GM21390 (cell line): Measurements from ENCODE around the gene ZNF22.

Source experiments
- ATAC-seq: cut with Tn5 transposase; IDR thresholded peaks from one replicate; pipeline ENCODE4 v1.9.1; 2021; ENCODE audit not compliant: unreplicated experiment

Gene ZNF22

DNA sequence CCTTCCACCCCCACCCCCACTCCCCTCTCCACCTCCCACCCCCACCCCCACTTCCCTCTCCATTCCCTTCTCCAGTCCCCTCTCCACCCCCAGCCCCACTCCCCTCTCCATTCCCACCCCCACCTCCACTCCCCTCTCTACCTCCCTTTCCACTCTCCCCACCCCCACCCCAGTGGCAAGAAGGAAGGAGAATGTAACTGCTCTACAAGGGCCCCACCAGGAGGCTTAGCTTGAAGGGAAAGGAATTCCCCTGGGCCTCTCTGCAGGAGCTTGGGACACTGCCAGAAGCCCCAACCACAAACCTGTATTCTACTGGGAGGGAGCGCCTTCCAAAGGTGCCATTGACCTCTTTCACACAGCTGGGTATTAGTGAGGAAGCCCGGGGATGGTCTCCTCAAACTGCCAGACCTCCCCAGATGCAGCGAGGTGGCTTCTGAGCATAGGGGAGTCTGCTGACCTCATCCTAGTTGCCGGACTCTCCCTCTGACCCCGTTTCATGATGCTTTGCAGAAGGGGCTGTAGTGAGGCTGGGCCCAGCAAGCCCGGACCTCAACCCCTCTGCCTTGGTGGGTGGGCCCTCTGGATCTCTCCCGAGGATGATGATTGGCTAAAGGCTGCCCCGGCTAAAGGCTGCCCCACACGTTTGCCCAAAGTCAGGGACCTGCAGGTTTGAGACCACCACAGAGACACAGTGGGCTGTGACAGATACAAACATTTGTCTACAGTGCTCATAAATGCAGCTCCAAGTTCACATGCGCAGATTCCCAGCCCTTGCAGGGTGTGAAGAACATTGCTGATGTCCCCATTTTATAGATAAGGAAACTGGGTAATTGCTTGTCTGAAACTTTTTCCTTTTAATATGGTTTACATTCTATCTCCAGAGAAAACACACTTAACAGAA is 25.0 kb upstream of the ZNF22 start:
- ATAC-seq, result no peak

DNA sequence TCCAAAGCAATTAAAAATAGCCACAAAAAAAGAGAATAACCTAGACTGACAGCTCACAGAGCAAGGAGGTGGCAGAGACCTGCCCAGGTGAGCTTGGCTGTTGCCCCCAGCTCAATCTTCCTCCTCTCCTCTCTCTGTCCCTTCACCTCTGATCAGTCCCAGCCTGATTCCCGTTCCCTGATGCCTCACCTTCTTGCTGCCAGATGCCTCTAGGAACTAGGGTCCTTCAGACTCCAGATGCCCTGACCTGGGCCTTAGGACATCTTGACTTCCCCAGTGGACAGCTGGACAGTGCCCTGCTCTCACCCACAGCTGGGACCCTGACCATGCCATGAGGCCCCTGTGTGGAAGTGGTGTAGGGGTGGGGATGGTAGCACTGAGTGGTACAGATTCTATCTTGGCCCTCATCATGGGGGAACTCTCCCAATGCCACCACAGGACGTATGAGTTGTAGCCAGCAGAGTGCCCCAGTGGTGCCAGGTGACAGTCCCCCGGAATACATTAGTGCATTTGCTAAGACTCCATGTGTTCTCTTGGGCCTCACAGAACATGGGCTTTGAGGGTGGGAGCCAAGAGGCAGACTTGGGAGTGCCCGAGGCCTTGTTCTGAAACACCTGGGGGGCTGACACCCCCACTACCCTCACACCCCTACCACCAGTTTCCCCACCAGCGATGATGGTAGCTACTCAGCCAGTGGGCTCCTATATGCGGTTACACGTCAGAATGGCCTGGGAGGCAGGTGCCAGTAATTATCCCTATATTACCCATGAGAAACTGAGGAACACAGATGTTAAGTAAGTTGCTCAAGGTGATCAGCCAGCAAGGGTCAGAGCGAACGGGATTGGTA is 24.1 kb upstream of the ZNF22 start:
- no peak for ATAC-seq

DNA sequence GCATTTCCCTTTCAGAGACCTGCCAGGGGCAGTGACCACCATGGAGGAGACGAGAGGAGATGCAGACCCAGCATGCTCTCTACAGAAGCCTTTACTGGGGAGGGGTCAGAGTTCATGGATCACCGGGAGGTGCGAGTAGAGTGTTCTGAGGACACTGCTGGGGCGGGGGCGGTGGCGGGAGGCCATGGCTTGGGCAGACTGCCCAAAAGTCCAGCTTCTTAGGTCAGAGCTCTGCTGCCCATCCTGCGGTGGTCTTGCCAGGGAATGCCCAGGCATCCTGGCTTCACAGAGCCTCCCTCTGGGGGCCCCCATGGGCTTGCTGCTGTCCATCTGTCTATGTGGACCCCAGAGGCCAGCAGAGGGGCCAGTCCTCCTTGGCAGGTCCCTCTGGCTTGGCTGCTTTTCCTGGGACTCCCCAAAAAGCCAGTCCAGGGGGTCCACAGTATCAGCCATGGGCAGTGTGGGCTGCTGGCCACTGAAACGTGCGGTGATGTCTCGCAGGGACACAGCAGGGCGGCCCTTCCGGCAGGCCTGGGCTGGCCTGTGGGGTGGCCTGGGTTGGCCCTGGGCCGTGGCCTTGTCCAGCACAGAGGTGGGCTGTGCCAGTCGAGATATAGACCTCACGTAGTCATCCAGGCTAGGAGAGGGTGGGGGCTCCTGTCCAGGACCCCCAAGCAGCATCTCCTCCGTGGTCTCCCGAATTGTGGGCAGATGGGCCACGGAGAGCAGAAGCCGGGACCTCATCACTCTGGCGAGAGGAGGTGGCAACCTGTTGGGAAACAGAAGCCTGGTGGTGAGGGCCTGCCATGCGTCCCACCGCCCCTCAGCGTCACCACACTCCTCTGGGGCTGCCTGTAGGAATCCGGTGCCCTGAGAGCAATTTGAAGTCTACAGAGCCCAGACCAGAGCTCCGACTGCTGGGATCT is 23.2 kb upstream of the ZNF22 start:
- no peak for ATAC-seq

GRCh38 chr10:44978213-44978569 is 22.5 kb upstream of the ZNF22 start:
- no peak for ATAC-seq

DNA sequence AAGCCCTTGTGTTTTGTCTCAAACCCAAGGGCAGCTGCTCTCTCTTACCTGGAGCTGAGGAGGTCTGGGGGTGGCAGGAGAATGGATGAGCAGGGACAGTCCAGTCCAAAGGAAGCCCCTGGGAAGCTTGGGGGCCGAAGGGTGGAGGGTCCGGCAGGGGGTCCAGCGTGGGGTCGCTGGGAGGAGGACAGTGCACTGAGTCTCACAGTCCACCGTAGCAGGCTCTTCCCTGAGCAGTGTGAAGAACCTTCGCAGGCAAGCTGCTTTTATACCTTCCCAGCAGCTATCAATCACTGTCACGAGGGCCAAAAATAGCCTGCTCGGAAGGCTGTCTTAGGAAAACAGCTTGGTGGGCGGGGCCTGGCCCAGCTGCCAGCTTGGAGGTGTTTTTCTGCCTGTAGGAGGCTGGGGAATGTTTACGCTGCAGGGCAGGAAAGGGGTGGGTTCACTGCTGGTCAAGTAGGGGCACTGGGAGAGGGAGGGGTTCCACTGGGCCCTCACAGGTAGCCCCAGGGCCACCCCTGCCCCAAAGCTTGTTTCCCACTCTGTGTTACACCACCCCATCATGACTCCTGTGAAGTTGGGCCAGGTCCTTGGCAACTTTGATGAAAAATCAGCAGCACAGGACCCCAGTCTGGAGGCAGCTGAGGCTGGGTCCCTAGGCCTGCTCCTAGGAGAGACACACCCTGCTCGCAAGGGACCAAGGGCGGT is 22.0 kb upstream of the ZNF22 start, which contains the start of gene DEPP1:
Gene DEPP1, minus strand, starts transcription at position 240 of the 711 bp plus-strand sequence. CDS start 779 bp downstream, outside the sequence.
- no peak for ATAC-seq

- no peak for ATAC-seq
Measured at GRCh38 chr10:44979281-44980191, 21.2 kb upstream of the ZNF22 start.

DNA sequence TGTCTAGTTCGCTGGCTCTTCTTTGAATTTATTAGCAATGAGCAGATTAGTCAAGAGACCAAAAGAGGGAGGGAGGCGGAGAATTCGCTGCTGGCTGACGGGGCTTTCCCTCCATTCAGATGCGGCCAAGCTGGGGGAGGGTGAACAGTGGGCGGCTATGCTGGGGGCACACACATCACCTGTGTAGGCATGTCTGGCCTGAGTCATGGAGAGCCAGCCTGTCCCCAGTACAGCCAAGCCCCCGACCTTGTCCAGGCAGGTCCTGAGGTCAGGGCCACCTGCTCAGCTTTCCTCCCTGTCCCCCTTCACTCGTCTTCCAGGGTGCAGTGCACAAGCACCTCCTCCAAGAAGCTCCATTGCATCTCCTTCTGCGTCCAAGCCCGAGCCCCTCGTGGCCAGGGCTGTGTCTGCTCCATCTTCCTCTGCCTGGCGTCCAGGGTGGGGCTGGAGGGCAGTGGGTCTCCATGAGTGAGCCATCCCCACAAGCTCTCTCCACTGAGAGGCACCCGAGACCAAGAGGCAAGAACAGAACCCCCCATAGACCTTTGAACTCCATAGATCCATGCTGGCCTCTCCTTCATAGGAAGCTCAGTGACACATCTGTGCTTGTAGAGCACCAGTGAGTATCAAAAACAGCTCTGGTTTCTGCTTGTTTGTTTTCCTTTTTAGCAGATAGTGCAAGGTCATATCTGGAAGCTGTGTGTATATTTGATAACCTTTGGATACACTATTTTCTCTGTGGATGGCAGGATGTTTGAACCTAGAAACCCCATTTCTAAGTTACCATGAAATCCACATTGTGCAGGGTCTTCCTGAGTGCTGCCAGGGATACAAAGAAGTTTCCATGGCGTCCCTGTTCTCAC is 20.2 kb upstream of the ZNF22 start:
- no peak for ATAC-seq

DNA sequence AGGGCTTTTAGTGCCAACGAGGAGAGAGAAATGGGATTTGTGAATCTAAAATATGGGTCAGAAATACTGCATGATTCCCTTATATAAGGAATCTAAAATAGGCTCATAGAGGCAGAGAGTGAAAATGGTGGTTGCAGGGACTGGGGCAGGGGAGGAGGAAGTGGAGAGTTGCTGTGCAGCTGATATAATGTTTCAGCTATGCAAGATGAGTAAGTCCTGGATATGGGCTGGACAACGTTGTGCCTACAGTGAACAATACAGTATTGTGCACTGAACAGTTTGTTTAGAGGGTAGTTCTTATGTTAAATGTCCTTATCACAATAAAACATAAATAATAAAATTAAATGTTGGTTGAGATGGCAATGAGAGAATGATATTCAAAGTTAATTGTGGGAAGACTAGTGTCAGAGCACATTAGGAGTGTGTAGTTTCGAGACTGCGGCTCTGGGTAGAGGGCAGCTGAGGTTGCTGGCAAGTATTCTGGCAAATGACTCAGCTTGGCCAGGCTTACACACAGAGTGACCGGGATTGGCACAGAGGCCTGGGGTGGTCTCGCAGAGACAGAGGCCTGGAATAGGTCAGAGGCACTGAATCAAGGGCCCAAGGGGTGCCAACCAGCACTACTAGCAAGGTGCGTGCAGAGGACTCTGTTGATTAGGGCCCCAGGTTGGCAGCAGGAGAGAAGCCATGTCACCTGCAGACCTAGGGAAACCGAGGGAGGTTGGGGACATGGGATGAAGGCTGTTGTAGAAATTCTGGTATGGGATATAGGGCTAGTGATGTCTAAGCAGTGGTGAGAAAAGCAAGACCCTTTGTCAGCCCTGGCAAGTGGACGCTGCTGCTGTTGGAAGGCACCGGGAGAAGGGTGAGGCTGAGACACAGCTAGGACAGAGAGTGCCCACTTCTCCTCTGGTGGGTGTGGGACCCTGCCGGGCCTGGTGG is 19.3 kb upstream of the ZNF22 start:
- ATAC-seq, result peak; percentile 65

- ATAC-seq, result no peak
Measured at GRCh38 chr10:44982114-44982460, 18.6 kb upstream of the ZNF22 start.

DNA sequence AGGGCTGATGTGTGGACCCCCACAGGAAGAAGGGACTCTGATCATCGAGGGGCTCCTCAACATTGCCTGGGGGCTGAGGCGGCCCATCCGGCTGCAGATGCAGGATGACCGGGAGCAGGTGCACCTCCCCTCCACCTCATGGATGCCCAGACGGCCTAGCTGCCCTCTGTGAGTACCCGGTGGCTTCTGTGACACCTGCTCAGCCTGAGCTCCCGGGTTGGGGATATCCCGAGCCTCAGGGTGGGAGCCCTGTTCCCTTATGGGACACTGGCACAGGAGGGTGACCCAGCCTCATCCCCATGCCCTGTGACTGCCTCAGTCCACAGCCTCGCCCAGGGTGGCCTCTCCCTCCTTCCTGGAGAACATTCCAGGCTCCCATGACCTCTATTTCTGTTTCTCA is 18.2 kb upstream of the ZNF22 start:
- ATAC-seq, result no peak

GRCh38 chr10:44983066-44983894 is 17.4 kb upstream of the ZNF22 start:
- no peak for ATAC-seq

GRCh38 chr10:44983895-44984278 is 16.8 kb upstream of the ZNF22 start:
- ATAC-seq, result no peak

DNA sequence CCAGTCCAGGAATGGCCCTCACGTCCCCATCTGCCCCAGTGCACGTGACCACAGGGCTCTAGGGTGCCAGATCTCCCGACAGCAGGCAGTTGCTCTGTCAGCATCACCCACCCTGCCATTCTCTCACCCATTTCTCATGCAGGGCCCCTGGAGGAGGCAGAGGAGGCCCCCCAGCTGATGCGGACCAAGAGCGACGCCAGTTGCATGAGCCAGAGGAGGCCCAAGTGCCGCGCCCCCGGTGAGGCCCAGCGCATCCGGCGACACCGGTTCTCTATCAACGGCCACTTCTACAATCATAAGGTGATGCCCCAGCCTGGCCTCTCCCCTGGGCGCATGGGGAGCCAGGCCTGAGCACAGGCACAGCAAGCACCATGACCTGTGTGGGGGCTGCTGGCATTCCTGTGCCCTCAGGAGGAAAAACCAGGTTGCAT is 16.0 kb upstream of the ZNF22 start:
- no peak for ATAC-seq

DNA sequence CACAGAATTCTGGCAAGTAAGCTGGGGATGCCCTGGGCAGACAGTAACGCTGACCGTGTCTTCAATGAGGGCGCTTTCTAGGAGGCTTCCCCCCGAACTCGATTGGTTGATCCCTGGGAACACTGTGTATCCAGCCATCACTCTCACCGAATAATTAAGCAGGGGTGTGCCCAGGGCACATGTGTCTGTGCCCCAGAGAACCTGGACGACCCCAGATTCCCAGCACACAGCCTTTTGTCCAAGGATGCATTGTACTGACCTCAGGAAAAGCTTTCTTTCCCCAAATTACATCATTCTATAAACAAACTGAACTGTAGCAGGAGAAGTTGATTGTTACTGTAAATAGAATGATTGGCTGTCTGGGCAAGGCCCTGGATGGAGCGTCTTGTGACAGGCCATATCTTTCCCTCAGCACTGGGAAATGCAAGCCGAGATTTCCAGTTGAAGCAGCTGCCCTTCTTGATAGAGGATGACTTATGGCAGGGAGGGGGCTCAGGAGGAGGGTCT is 15.5 kb upstream of the ZNF22 start:
- ATAC-seq, result no peak

- no peak for ATAC-seq
Measured at GRCh38 chr10:44986179-44986578, 14.5 kb upstream of the ZNF22 start.

GRCh38 chr10:44986670-44987069 is 14.1 kb upstream of the ZNF22 start:
- ATAC-seq, result no peak
